ENCODE measurements around the gene SORBS2.

GRCh38 chr4:185783574-185783973, 28.4 kb downstream of the SORBS2 start:
- TF ChIP-seq CTCF (IDR thresholded peaks at IDR 0.05) (no peak), POLR2A (IDR thresholded peaks at IDR 0.05) (no peak)
